Upper lobe of left lung (tissue), 6 donors: Measurements from ENCODE around the gene CKM. TPM values are rescaled to one million over a fixed set of nuclear protein-coding genes. Genes with fewer than 3 reads are reported as not detected.

Experiments used
- ATAC-seq, 2 donors: fragments of 200-7000 bp; cut with Tn5 transposase; one replicate each; pipeline ENCODE4 v1.9.1; 2022; ENCODE audit warnings: mild to moderate bottlenecking in 2 of 2, moderate library complexity in 2 of 2; ENCODE audit not compliant: low FRiP score in 2 of 2
- DNase-seq, 2 donors: peaks; one replicate each; pipeline ENCODE4 v3.0.0-alpha.2; 2019 to 2020
- H3K27ac ChIP-seq, 4 donors: fragments of 200-600 bp; sonication (generic); one replicate each; pipeline ENCODE4 v1.5.1; 2016 to 2019
- H3K27me3 ChIP-seq, 4 donors: fragments of 200-600 bp; sonication (generic); one replicate each; pipeline ENCODE4 v1.5.1; 2017 to 2019
- H3K36me3 ChIP-seq, 4 donors: fragments of 200-600 bp; sonication (generic); one replicate each; pipeline ENCODE4 v1.5.1; 2016 to 2019
- H3K4me1 ChIP-seq, 4 donors: fragments of 200-600 bp; sonication (generic); one replicate each; pipeline ENCODE4 v1.5.1; 2018 to 2019
- H3K4me3 ChIP-seq, 4 donors: fragments of 200-600 bp; sonication (generic); one replicate each; pipeline ENCODE4 v1.5.1; 2017 to 2019; ENCODE audit warnings: mild to moderate bottlenecking in 2 of 4, moderate library complexity in 1 of 4
- H3K9me3 ChIP-seq, 4 donors: fragments of 200-600 bp; sonication (generic); one replicate each; pipeline ENCODE4 v1.5.1; 2018 to 2019
- EP300 ChIP-seq, 4 donors: sonication (generic); formaldehyde crosslinking; IDR thresholded peaks; one replicate each; pipeline ENCODE4 v1.5.1; 2017; ENCODE audit warnings: antibody characterized with exemption in 4 of 4, control low read depth in 2 of 4
- POLR2A ChIP-seq, 4 donors: fragments of 450-650 bp; IDR thresholded peaks; one replicate each; pipeline ENCODE4 v1.5.1; 2016 to 2017; ENCODE audit warnings: antibody characterized with exemption in 4 of 4, mild to moderate bottlenecking in 2 of 4
- POLR2AphosphoS5 ChIP-seq, 2 donors: sonication (generic); formaldehyde crosslinking; IDR thresholded peaks; one replicate each; pipeline ENCODE4 v1.5.1; 2017; ENCODE audit warnings: antibody characterized with exemption in 2 of 2
- WGBS, 2 donors: methylation state at CpG; one replicate each; pipeline ENCODE4 v1.1.5; 2017 to 2018; 5-methylcytosine and 5-hydroxymethylcytosine counted together
- total RNA-seq, 6 donors: library from RNA; depleted of rRNA in 4 of 6; stranded (reverse); fragments of >200 nt in 4 of 6; gene quantifications; one replicate each; pipeline versions ENCODE4 v1.1.0 to v1.2.1, GENCODE V29; 2016 to 2021
- TF ChIP-seq, protein P1 (sequence below), 6 experiments: fragments of 450-650 bp in 4 of 6; fragments of 200-600 bp in 2 of 6; sonication (generic) in 2 of 6; IDR thresholded peaks; one replicate each; pipeline ENCODE4 v1.5.1; 2016 to 2019; ENCODE audit warnings: antibody characterized with exemption in 6 of 6
- donor health status: DM: no; HTN: no; CAD: no; lungs with moderate emphysema.
- donor health status: DM: no; HTN: yes; CAD: no; lungs with severe emphysema.

Gene CKM
- total RNA-seq, 6 donors from 2014 or later, result not detected

- Histone ChIP-seq H3K27ac (no peak overlapping the region), H3K4me3 (no peak overlapping the region), H3K36me3 (peaks cover 0 to 37% (median 20%) of the 10 kb centered on the region in 4 donors), H3K4me1 (peaks cover 3 to 7% (median 5%) of the 10 kb centered on the region in 4 donors), H3K27me3 (no peaks in the 10 kb centered on the region), H3K9me3 (no peaks in the 10 kb centered on the region)
- TF ChIP-seq POLR2A (IDR thresholded peaks at IDR 0.05), result no peak
- TF ChIP-seq, protein P1, sequence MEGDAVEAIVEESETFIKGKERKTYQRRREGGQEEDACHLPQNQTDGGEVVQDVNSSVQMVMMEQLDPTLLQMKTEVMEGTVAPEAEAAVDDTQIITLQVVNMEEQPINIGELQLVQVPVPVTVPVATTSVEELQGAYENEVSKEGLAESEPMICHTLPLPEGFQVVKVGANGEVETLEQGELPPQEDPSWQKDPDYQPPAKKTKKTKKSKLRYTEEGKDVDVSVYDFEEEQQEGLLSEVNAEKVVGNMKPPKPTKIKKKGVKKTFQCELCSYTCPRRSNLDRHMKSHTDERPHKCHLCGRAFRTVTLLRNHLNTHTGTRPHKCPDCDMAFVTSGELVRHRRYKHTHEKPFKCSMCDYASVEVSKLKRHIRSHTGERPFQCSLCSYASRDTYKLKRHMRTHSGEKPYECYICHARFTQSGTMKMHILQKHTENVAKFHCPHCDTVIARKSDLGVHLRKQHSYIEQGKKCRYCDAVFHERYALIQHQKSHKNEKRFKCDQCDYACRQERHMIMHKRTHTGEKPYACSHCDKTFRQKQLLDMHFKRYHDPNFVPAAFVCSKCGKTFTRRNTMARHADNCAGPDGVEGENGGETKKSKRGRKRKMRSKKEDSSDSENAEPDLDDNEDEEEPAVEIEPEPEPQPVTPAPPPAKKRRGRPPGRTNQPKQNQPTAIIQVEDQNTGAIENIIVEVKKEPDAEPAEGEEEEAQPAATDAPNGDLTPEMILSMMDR (IDR thresholded peaks at IDR 0.05), result no peak
- no peak for TF ChIP-seq POLR2AphosphoS5 (IDR thresholded peaks at IDR 0.05)
- TF ChIP-seq EP300 (IDR thresholded peaks at IDR 0.05), result no peak
- 98 to 99% methylated on average over 6 to 12 of the region's 12 CpGs for WGBS, 2 donors
- DNase-seq (no peak), ATAC-seq (no peak)
These were observed 42.0 kb upstream of the CKM start for GRCh38 chr19:45364696-45365095.

GRCh38 chr19:45363861-45364459 lies 41.3 kb upstream of the CKM start:
- no peak overlapping the region for H3K4me3 ChIP-seq
- no peaks in the 10 kb centered on the region for H3K4me1 ChIP-seq
- WGBS, 2 donors, result 92% methylated on average over 29 to 33 of the region's 44 CpGs
- no peaks in the 10 kb centered on the region for H3K27me3 ChIP-seq
- ATAC-seq, result peak in 1 of 2 donors; percentile 6
- no peak overlapping the region for H3K27ac ChIP-seq
- no peaks in the 10 kb centered on the region for H3K9me3 ChIP-seq
- TF ChIP-seq, protein P1 (IDR thresholded peaks at IDR 0.05), result no peak
- no peak for TF ChIP-seq POLR2AphosphoS5 (IDR thresholded peaks at IDR 0.05)
- TF ChIP-seq POLR2A (IDR thresholded peaks at IDR 0.05), result no peak
- TF ChIP-seq EP300 (IDR thresholded peaks at IDR 0.05), result no peak
- no peak for DNase-seq
- peaks cover 0 to 42% (median 22%) of the 10 kb centered on the region in 4 donors for H3K36me3 ChIP-seq

GRCh38 chr19:45362291-45362690 lies 39.6 kb upstream of the CKM start:
- Histone ChIP-seq H3K4me3 (no peak overlapping the region), H3K4me1 (no peaks in the 10 kb centered on the region), H3K36me3 (peaks cover 0 to 44% (median 25%) of the 10 kb centered on the region in 4 donors), H3K9me3 (no peaks in the 10 kb centered on the region), H3K27ac (no peak overlapping the region), H3K27me3 (no peaks in the 10 kb centered on the region)
- no peak for DNase-seq
- no peak for ATAC-seq
- TF ChIP-seq EP300 (IDR thresholded peaks at IDR 0.05) (no peak), POLR2AphosphoS5 (IDR thresholded peaks at IDR 0.05) (no peak), POLR2A (IDR thresholded peaks at IDR 0.05) (no peak)
- TF ChIP-seq, protein P1 (IDR thresholded peaks at IDR 0.05), result no peak
- 95 to 98% methylated on average over 12 to 16 of the region's 16 CpGs for WGBS, 2 donors

- TF ChIP-seq POLR2A (IDR thresholded peaks at IDR 0.05) (no peak), POLR2AphosphoS5 (IDR thresholded peaks at IDR 0.05) (no peak), EP300 (IDR thresholded peaks at IDR 0.05) (no peak)
- TF ChIP-seq, protein P1 (IDR thresholded peaks at IDR 0.05), result no peak
- no peak overlapping the region for H3K4me3 ChIP-seq
- no peaks in the 10 kb centered on the region for H3K4me1 ChIP-seq
- no peak for DNase-seq
- no peak overlapping the region for H3K27ac ChIP-seq
- WGBS, 2 donors, result 93% methylated on average over 14 of the region's 14 CpGs
- H3K27me3 ChIP-seq, result no peaks in the 10 kb centered on the region
- H3K9me3 ChIP-seq, result no peaks in the 10 kb centered on the region
- peaks cover 0 to 49% (median 29%) of the 10 kb centered on the region in 4 donors for H3K36me3 ChIP-seq
- ATAC-seq, result no peak
These were observed 38.9 kb upstream of the CKM start for GRCh38 chr19:45361608-45362007.
